Spleen (tissue), 11 donors: Measurements from ENCODE around the gene GRB10. TPM values are rescaled to one million over a fixed set of nuclear protein-coding genes. Genes with fewer than 3 reads are reported as not detected.

Experiments used
- DNase-seq: peaks from one replicate; pipeline ENCODE4 v3.0.0-alpha.2; 2020
- H3K27ac ChIP-seq, 8 donors: fragments of 200-600 bp; sonication (generic) in 7 of 8; 1 replicate in 4 of 8; 2 replicates in 4 of 8; pipeline versions ENCODE4 v1.5.0 to v1.8.0; 2016 to 2021; ENCODE audit warnings: inconsistent platforms in 4 of 8, mild to moderate bottlenecking in 4 of 8, moderate library complexity in 1 of 8
- H3K27me3 ChIP-seq, 7 donors: fragments of 200-600 bp; sonication (generic) in 6 of 7; replicated peaks in 1 of 7; 1 replicate in 4 of 7; 2 replicates in 3 of 7; pipeline versions ENCODE4 v1.5.0 to v1.8.0; 2016 to 2021; ENCODE audit warnings: inconsistent platforms in 3 of 7, mild to moderate bottlenecking in 1 of 7
- H3K36me3 ChIP-seq, 6 donors: fragments of 200-600 bp; sonication (generic) in 5 of 6; 1 replicate in 4 of 6; 2 replicates in 2 of 6; pipeline versions ENCODE4 v1.5.0 to v1.8.0; 2016 to 2021; ENCODE audit warnings: inconsistent platforms in 2 of 6
- H3K4me1 ChIP-seq, 6 donors: fragments of 200-600 bp; sonication (generic) in 5 of 6; 1 replicate in 3 of 6; 2 replicates in 3 of 6; pipeline versions ENCODE4 v1.5.0 to v1.8.0; 2016 to 2021; ENCODE audit warnings: inconsistent platforms in 3 of 6
- H3K4me3 ChIP-seq, 8 donors: fragments of 200-600 bp; sonication (generic) in 7 of 8; 1 replicate in 4 of 8; 2 replicates in 4 of 8; pipeline versions ENCODE4 v1.5.0 to v1.8.0; 2016 to 2021; ENCODE audit warnings: inconsistent platforms in 4 of 8, mild to moderate bottlenecking in 4 of 8, moderate library complexity in 2 of 8
- H3K9me3 ChIP-seq, 8 donors: fragments of 200-600 bp; sonication (generic) in 7 of 8; 1 replicate in 4 of 8; 2 replicates in 4 of 8; pipeline versions ENCODE4 v1.5.0 to v1.8.0; 2016 to 2021; ENCODE audit warnings: inconsistent platforms in 4 of 8
- POLR2A ChIP-seq, 3 donors: fragments of 450-650 bp; IDR thresholded peaks; one replicate each; pipeline ENCODE4 v1.5.1; 2017; ENCODE audit warnings: antibody characterized with exemption in 3 of 3, mild to moderate bottlenecking in 1 of 3
- POLR2AphosphoS5 ChIP-seq, 3 donors: sonication (generic); formaldehyde crosslinking; IDR thresholded peaks; one replicate each; pipeline ENCODE4 v1.5.1; 2017; ENCODE audit warnings: antibody characterized with exemption in 3 of 3
- WGBS, 5 donors: extraction: QIAGEN DNeasy Blood & Tissue Kit in 3 of 5; methylation state at CpG; one replicate each; pipeline versions ENCODE4 v1.1.5 to v1.1.7; 2013 to 2018; 5-methylcytosine and 5-hydroxymethylcytosine counted together
- intact Hi-C: fragments of 100-400 bp; cut with DNase I; formaldehyde crosslinking; loops from one replicate; pipeline ENCODE4 v1.15.0; 2023; ENCODE audit warnings: low total_unique reads
- polyA plus RNA-seq, 3 donors: library from polyadenylated mRNA; stranded (reverse); fragments of 200-250 nt; gene quantifications; one replicate each; pipeline ENCODE4 v1.2.1, GENCODE V29; 2013
- total RNA-seq, 7 donors: library from RNA; depleted of rRNA in 3 of 7; stranded (reverse); fragments of >200 nt in 3 of 7; fragmentation: NEBNext Ultra II Directional in 4 of 7; extraction: Animal tissue kit (Norgen Biotek cat#: 25700) in 4 of 7; gene quantifications; one replicate each; pipeline versions ENCODE4 v1.1.0 to v1.2.1, GENCODE V29; 2016 to 2021
- TF ChIP-seq, protein P1 (sequence below), 11 experiments: fragments of 200-600 bp in 7 of 11; fragments of 450-650 bp in 4 of 11; sonication (generic) in 4 of 11; IDR thresholded peaks in 8 of 11; conservative IDR thresholded peaks in 3 of 11; 1 replicate in 7 of 11; 2 replicates in 4 of 11; pipeline versions ENCODE4 v1.4.0 to v1.8.0; 2016 to 2021; ENCODE audit warnings: antibody characterized with exemption in 11 of 11, inconsistent platforms in 4 of 11, mild to moderate bottlenecking in 1 of 11
- donor health status: healthy with polysubstance abuse.
- donor health status: DM: no; HTN: no; CAD: no; lungs with moderate emphysema.
- donor health status: DM: no; HTN: no; CAD: no.
- donor health status: Bipolar disorder and iron deficiency.
- donor health status: healthy.
- donor health status: DM: no; HTN: no; CAD: no.
- donor health status: DM: yes; HTN: yes; CAD: no.

The GRB10 gene
- total and polyA plus RNA-seq, 10 donors, result 11.3 to 159 (median 115) TPM

DNA sequence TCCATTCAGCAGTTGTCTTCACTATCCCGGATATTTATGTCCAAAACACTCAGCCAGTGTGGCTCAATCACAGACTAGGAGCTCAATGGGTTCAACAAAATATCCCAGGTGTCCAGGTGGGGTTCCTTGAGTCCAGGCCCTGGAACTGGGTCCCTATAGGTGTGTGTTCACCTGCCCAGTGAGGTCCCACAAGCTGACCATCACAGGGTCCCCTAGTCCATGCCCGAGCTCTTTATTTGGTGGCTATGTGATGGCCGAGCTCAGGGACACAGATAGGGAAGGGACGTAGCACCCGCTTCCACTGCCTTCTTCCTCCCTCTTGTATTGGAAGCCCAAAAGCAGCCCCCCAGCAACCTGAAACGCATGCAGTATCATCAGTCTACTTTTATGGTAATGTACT is 138.6 kb downstream of the GRB10 start:
- Histone ChIP-seq H3K4me3 (no peak overlapping the region), H3K9me3 (no peaks in the 10 kb centered on the region), H3K27ac (no peak overlapping the region), H3K27me3 (no peaks in the 10 kb centered on the region), H3K36me3 (peaks cover 0 to 14% (median 0%) of the 10 kb centered on the region in 6 donors), H3K4me1 (peaks cover 0 to 18% (median 5%) of the 10 kb centered on the region in 6 donors)
- TF ChIP-seq POLR2A (IDR thresholded peaks at IDR 0.05), result no peak
- intact Hi-C loops, result no loop called here
- 82 to 94% (median 91%) methylated on average over 6 of the region's 6 CpGs for whole genome bisulfite sequencing, 5 donors
- no peak for DNase-seq

DNA sequence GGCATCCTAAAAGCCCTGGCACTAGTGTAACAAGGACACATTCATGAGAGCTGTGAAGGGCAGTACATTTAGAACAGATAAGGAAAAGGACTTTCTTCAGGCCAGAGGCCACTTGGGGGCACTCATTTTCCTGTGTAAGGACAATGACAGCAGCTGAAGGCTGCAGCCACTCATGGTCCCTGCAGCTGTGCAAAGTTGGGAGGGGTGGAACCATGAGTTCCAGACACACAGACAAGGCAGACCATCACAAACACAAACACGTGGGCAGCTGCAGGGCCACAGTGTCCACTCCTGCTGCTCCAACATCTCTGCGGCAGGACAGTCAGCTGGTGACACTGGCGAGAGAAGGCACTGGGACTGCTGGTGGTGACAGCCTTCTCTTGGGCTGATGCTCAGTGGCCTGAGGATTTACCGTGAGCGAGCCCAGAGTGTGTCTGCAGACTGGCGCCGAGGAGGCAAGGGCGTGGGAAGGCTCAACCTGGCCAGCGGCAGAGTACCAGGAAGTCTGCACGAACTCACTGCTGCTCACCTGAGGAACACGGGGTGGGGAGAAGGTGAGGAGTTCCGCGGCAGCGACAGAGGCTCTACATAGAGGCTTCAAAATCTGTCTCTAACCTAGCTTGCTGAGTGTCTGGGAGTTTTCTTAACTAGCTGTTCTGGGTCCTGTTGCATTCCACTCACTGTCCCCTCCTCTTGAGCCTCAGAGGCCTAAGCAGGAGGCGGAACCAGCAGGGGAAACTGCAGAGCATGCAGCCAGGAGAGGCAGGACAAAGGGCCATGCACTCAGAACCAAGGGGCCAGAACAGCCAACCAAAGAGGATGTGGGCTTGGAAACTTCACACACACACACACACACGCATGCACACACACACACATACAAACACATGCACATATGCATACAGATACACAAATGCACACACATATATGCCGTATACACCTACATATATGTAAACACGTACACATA is 141.0 kb downstream of the GRB10 start:
- no peak for DNase-seq

DNA sequence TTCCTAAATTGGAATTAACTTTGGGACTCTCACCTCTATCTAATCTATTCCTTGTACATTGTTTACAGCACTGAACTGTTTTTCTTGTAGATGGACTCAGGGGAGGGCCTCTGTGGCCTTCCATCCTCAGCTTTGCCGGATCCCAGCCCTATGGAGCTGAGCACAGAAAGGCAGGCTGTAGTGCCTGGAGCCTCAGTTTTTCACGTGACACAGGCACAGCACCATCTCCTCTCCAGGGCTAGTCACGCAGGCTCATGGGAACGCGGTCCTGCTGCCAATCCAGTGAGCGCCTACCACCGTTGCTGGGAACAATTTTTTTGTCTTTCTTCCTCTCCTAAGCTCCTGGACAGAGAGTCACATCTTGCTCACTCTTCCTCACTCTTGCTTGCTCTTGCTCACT is 141.9 kb downstream of the GRB10 start:
- no peak for DNase-seq
- H3K27ac ChIP-seq, result peak overlapping the region in 1 of 8 donors; percentile 1

More for the DNA sequence above, 141.0 kb downstream of the GRB10 start:
- intact Hi-C loops, result no loop called here
- peak overlapping the region in 4 of 8 donors; percentile 1 to 38 (median 24) for H3K27ac ChIP-seq
- H3K9me3 ChIP-seq, result no peaks in the 10 kb centered on the region
- no peak overlapping the region for H3K4me3 ChIP-seq
- H3K36me3 ChIP-seq, result peaks cover 0 to 4% (median 0%) of the 10 kb centered on the region in 6 donors
- H3K27me3 ChIP-seq, result no peaks in the 10 kb centered on the region
- peaks cover 0 to 18% (median 5%) of the 10 kb centered on the region in 6 donors for H3K4me1 ChIP-seq
- TF ChIP-seq POLR2AphosphoS5 (IDR thresholded peaks at IDR 0.05), result peak; percentile 27 to 59 (median 42)
- TF ChIP-seq POLR2A (IDR thresholded peaks at IDR 0.05), result no peak
- TF ChIP-seq, protein P1, sequence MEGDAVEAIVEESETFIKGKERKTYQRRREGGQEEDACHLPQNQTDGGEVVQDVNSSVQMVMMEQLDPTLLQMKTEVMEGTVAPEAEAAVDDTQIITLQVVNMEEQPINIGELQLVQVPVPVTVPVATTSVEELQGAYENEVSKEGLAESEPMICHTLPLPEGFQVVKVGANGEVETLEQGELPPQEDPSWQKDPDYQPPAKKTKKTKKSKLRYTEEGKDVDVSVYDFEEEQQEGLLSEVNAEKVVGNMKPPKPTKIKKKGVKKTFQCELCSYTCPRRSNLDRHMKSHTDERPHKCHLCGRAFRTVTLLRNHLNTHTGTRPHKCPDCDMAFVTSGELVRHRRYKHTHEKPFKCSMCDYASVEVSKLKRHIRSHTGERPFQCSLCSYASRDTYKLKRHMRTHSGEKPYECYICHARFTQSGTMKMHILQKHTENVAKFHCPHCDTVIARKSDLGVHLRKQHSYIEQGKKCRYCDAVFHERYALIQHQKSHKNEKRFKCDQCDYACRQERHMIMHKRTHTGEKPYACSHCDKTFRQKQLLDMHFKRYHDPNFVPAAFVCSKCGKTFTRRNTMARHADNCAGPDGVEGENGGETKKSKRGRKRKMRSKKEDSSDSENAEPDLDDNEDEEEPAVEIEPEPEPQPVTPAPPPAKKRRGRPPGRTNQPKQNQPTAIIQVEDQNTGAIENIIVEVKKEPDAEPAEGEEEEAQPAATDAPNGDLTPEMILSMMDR (IDR thresholded peaks at IDR 0.05 in 8 of 11, conservative IDR thresholded peaks at IDR 0.05 in 3 of 11), result peak in 1 of 11 experiments; percentile 13
- WGBS, 5 donors, result 78 to 88% (median 87%) methylated on average over 18 of the region's 18 CpGs

DNA sequence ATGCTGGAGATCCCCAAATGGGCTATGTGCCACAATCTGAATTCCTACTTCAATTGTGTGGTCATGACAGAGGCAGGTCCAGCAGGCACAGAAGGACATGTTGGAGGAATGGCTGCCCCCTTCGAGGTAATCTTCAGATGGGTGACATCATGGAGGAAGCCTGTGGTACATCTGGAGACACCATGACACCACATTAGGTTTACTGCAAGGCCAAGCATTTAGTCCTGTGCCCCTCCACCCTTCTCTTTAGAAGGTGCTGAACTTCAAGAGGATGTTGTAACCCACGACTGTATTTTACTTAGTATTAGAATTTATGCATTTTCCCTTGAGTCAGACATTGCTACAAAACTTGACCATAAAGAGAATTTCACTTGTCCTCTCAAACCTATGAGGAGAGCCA is 142.4 kb downstream of the GRB10 start:
- H3K27ac ChIP-seq, result no peak overlapping the region

More for the DNA sequence above, 141.9 kb downstream of the GRB10 start:
- no peak overlapping the region for H3K4me3 ChIP-seq
- peaks cover 0 to 4% (median 0%) of the 10 kb centered on the region in 6 donors for H3K36me3 ChIP-seq
- intact Hi-C loops, result no loop called here
- H3K9me3 ChIP-seq, result peaks cover 0 to 6% (median 0%) of the 10 kb centered on the region in 8 donors
- peaks cover 0 to 18% (median 5%) of the 10 kb centered on the region in 6 donors for H3K4me1 ChIP-seq
- no peaks in the 10 kb centered on the region for H3K27me3 ChIP-seq
- TF ChIP-seq, protein P1 (IDR thresholded peaks at IDR 0.05 in 8 of 11, conservative IDR thresholded peaks at IDR 0.05 in 3 of 11), result no peak
- no peak for TF ChIP-seq POLR2A (IDR thresholded peaks at IDR 0.05)
- TF ChIP-seq POLR2AphosphoS5 (IDR thresholded peaks at IDR 0.05), result peak in 1 of 3 donors; percentile 25
- 86 to 91% (median 88%) methylated on average over 7 of the region's 7 CpGs for WGBS, 5 donors

More for the DNA sequence above, 142.4 kb downstream of the GRB10 start:
- Histone ChIP-seq H3K36me3 (peaks cover 0 to 4% (median 0%) of the 10 kb centered on the region in 6 donors), H3K4me3 (no peak overlapping the region), H3K27me3 (no peaks in the 10 kb centered on the region), H3K4me1 (peaks cover 0 to 18% (median 5%) of the 10 kb centered on the region in 6 donors), H3K9me3 (peaks cover 0 to 6% (median 0%) of the 10 kb centered on the region in 8 donors)
- WGBS, 5 donors, result 58 to 80% (median 69%) methylated on average over 1 to 2 of the region's 2 CpGs
- intact Hi-C loops, result no loop called here
- no peak for TF ChIP-seq POLR2AphosphoS5 (IDR thresholded peaks at IDR 0.05)
- TF ChIP-seq POLR2A (IDR thresholded peaks at IDR 0.05), result no peak
- TF ChIP-seq, protein P1 (IDR thresholded peaks at IDR 0.05 in 8 of 11, conservative IDR thresholded peaks at IDR 0.05 in 3 of 11), result no peak
- DNase-seq, result no peak
